Left hindlimb (tissue), 1 donor: ENCODE measurements around the gene ERBB3.
"Not testable (repeated sequence)": the region's sequence is repeated elsewhere in the genome, so short reads cannot be mapped to it uniquely, and the experiment has no call there.

Experiments
- DNase-seq: peaks from one replicate; pipeline ENCODE4 v3.0.0-alpha.2; 2018

ERBB3 gene

DNA sequence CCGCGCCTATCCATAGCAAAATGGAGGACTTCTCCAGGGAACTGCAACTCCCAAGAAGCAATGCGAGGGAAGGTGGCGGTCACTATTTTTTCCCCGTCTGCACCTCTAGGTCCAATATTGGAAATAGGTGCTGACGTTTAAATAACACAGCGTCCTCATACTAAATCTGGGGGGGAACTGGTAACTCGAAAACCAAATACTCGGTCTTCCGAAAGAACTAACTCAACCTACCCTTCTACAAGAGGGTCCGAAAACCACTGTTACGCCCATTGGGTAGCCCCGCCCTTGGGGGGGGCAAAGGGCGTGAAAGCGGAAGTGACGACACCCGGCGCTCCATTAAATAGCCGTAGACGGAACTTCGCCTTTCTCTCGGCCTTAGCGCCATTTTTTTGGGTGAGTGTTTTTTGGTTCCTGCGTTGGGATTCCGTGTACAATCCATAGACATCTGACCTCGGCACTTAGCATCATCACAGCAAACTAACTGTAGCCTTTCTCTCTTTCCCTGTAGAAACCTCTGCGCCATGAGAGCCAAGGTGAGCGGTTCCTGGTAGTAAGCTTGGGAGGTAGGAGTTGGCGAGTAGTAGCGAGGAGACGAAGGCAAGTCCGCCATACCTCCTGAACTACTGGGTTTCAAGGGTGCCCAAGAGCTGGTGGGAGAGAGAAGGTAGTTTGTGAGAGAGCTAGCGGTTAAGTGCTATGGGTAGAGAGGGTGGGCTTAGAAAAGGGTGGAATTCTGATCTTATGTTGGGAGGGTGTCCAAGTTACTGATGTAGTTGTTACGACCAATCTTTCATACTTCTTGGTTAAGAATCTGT is 36.5 kb downstream of the ERBB3 start, which contains the start of gene RPL41:
TSS of gene RPL41 (plus strand) at position 367 of the 815 bp plus-strand sequence.
- DNase-seq = peak; percentile 96

- not testable (repeated sequence) for DNase-seq
Measured at GRCh38 chr12:56117082-56117706, 37.2 kb downstream of the ERBB3 start.

GRCh38 chr12:56117778-56118687 is 38.1 kb downstream of the ERBB3 start, which contains the start of gene ZC3H10:
Gene ZC3H10 (plus strand): TSS chr12:56118266. CDS start chr12:56120563, 2,297 bp downstream.
- DNase-seq = peak; percentile 98

DNA sequence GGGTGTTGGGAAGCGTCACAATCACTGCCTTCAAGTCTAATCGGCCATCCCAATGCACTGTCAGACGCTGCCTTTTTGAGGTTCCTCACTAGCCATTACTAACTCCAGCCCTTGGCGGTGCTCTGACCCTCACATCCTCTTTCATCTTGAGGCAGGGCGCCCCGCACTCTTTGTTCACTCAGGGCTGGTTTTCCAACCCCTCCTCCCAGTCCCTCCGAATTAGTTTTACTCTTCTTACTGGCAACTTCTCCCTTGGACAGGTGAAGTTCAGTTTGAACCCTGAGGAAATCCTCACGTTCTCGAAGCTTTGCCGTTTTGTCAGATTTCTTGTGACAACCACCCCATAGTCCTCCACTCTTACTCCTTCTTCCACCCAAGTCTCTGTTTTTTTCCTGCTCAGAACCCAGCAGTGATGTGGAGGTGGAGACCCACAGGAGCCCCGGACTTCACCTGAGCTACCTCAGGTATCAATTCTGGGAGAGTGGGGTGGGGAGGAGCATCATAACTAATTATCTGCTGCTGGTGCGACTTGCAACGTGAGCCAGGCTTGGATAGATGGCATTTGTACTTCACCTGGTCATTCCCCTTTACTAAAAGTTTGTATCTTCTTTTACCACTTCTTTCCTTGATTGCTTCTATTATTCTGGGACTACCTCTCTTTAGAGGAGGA is 38.9 kb downstream of the ERBB3 start:
- DNase-seq = peak; percentile 38

- peak; percentile 86 for DNase-seq
Measured at GRCh38 chr12:56119361-56119796, 39.4 kb downstream of the ERBB3 start.

DNA sequence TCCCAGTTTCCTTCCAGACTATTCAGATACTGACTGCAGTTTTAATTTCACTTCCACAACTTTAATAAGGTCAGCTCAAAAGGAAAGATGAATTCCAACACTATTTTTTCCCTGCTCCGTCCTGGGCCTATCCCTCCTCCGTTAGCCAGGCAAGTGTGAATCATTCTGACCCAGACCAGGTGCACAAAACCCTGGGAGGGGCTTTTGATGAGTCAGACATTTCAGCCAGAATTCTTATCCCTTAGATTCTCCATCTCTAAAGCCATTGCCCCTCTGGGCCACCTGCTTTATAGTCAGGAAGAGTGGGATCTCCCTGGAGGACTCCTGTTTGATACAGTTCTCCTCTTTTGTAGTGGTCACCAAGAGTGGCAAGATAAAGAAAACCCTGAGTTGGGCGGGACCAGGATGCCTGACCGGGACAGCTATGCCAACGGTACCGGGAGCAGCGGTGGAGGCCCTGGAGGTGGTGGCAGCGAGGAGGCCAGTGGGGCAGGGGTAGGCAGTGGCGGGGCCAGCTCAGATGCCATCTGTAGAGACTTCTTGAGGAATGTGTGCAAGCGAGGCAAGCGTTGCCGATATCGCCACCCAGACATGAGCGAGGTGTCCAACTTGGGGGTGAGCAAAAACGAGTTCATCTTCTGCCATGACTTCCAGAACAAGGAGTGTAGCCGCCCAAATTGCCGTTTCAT is 40.3 kb downstream of the ERBB3 start:
- no peak for DNase-seq

DNA sequence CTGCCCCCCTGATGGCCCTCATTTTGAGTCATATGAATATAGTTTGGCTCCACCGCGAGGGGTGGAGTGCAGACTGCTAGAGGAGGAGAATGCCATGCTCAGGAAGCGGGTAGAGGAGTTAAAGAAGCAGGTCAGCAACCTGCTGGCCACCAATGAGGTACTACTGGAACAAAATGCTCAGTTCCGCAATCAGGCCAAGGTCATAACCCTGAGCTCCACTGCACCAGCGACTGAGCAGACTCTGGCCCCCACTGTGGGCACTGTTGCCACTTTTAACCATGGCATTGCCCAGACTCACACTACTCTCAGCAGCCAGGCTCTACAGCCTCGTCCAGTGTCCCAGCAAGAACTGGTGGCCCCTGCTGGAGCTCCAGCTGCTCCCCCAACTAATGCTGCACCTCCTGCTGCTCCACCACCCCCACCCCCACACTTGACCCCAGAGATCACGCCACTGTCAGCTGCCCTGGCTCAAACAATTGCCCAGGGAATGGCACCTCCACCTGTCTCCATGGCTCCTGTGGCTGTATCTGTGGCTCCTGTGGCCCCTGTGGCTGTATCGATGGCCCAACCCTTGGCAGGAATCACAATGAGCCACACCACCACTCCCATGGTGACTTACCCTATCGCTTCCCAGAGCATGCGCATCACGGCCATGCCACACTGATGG is 41.4 kb downstream of the ERBB3 start:
- no peak for DNase-seq

- DNase-seq = no peak
Measured at GRCh38 chr12:56122637-56123036, 42.7 kb downstream of the ERBB3 start.

DNA sequence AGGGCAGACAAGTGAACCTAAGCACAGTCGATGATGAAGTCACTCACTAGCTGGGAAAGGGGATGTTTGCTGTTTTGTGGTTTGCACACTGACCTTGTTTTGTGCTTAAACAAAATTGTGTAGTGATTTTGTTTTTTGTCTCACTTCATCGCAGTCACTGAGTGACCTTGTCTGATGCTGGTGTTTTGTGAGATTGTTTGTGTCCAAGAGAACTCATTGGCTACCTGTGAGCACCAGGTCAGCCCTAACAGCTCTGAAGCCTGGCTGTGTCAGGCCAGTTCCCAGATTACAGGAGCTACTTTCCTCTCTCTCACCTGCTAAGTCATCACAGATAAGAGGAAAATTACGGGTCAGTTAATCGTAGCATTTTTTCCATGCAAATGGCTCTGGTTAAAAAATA is 44.2 kb downstream of the ERBB3 start:
- no peak for DNase-seq

DNA sequence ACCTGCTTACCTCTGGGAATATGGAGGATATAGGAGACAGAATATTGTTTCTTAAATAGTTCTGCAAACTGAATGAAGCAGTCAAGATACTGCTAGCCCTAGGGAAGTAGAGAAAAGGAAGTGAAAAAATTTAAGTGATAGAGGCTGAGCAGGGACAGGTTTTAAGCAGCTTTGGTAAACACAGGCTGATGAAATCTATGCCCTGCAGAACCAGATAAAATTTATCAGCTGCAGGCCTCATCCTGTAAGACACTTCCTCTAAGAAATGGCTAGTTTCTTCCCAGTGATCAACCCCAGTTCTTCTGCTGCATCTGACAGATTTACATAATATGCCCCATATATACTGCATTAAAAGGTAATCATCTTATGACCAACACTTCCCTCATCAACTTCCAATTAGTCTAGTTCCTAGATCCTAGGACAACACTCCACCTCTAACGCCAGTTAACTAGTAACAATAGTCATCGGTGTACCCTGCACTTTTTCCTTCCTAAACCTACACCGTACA is 46.8 kb downstream of the ERBB3 start:
- DNase-seq = no peak

DNA sequence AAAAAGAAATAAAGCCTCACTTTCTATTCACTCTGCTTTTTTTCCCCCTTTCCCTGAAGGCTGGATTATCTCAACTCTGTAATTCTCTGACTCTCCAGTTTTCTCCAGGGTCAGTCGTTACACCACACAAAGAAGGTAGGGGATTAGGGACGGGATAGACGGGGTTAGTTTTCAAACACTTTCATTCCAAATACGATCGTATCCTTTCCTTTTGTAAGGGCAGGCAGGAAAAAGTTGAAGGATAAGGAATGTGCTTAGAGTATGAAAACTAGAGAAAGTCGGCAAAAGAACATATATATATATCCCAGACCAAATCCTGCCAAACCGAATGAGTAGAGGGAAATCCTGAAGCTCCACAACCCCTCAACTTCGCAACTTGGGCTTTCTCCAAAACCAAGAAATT is 47.5 kb downstream of the ERBB3 start:
- no peak for DNase-seq

GRCh38 chr12:56127888-56128669 is 48.1 kb downstream of the ERBB3 start, which contains the start of gene ESYT1:
Gene ESYT1 (plus strand): TSS chr12:56128267. CDS start chr12:56128320, 53 bp downstream.
- DNase-seq = peak; percentile 99

- DNase-seq = no peak
Measured at GRCh38 chr12:56128670-56129205, 48.8 kb downstream of the ERBB3 start.

DNA sequence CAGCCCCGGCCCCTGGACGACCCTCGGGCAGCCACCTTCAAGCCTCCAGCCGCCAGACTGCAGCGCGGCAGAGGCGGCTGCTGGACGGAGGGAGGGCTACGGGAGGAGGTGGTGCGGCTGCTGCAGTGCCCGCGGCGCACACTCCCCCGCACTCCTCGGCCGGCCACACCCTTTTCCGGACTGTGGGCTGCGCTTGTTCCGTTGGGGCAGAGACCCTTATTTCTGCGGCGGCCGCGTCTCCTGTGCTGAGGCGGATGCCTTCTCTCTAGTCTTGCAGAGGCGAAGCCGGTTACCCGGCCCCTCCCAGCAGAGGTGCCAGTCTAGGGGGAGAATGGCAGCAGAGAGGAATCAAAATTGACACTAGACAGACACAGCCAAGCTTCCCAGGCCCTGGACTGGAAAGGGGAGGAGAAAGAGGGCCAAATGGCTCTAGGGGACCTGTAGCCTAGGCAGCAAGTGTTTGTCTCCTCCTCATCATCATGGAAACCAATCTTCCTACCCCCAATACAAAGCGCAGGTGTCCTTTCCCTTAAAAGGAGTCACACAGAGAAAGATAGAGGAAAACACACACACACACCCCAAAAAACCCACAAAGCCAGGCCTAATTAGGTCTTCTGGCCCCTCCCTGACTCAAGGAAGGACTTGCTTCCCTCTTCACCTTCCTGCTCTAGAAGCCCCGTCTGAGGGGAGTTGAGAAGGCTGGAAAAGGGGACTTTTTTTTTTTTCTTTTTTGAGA is 49.4 kb downstream of the ERBB3 start:
- DNase-seq = peak; percentile 73

GRCh38 chr12:56129942-56130495 is 50.1 kb downstream of the ERBB3 start:
- no peak for DNase-seq

- DNase-seq = no peak
Measured at GRCh38 chr12:56130876-56131275, 50.9 kb downstream of the ERBB3 start.

DNA sequence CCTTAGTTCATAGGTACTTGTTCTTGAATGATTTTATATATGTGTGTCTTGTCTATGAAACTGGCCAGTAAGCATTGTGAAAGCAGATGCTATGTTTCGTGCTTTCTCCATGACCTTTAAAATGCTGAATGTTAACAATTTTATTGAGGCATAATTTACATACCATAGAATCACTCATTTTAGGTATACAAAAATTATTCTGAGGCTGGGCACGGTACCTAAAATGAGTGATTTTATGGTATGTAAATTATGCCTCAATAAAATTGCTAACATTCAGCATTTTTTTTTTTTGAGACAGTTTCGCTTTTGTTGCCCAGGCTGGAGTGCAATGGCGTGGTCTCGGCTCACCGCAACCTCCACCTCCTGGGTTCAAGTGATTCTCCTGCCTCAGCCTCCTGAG is 54.9 kb downstream of the ERBB3 start:
- DNase-seq = no peak

DNA sequence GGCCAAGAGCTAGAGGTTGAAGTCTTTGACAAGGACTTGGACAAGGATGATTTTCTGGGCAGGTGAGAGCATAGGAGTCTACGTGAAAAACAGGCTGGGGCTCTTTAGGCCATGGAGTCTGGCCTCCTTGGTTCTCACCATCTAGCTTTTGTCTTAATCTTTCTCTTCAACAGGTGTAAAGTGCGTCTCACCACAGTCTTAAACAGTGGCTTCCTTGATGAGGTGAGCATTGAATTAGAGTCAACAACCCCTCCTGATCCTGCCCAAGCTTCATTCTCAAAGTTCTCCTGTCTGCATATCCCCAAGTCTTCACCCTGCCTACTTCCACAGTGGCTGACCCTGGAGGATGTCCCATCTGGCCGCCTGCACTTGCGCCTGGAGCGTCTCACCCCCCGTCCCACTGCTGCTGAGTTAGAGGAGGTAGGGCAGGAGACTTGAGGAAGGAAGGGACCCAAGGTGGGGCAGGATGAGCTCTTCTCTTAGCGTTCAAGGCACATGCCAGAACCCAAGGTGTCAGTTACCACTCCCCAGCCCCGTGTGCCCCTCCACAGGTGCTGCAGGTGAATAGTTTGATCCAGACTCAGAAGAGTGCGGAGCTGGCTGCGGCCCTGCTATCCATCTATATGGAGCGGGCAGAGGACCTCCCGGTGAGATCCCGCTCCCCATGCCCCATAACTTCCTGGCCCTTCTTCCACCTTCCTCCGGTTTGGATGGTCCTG is 58.0 kb downstream of the ERBB3 start:
- DNase-seq = no peak
